Stimulated activated CD8-positive, alpha-beta memory T cell treated with anti-CD3 and anti-CD28 coated beads, Interleukin-4, amount 100 ng/mL, for 1 hour (primary cell): ENCODE measurements around the gene GPX4.

ENCODE experiments used
- DNase-seq, 2 donors: peaks; one replicate each; pipeline ENCODE4 v3.0.0-alpha.2; 2020; ENCODE audit warnings: low read depth in 2 of 2, low spot score in 1 of 2

GPX4 gene

DNA sequence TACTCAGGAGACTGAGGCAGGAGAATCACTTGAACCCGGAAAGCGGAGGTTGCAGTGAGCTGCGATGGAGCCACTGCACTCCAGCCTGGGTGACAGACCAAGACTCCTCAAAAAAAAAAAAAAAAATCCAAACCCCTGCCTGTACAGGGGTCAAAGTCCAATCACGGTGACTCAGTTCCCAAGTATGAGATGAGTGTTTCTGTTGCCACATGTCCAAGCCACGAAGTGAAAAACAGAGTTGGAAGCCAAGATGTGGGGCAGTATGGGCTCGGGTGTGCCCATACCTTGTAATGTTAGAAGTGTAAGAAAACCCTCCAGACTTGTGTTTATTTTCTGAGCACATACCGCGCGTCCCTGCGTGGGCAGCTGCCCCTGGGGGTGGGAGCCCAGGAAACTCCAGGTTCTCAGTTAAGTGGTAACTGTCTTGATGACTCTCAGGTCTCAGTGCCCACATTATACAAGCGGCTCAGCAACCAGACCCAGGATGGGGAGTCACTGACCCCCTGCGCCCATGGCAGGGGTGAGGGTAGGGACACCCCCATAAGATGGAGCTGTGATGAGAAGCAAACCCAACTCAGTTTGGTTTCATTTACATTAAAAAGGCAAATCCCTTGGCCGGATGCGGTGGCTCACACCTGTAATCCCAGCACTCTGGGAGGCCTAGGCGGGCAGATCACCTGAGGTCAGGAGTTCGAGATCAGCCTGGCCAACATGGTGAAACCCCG lies 1.2 kb upstream of the GPX4 start:
- no peak for DNase-seq

DNA sequence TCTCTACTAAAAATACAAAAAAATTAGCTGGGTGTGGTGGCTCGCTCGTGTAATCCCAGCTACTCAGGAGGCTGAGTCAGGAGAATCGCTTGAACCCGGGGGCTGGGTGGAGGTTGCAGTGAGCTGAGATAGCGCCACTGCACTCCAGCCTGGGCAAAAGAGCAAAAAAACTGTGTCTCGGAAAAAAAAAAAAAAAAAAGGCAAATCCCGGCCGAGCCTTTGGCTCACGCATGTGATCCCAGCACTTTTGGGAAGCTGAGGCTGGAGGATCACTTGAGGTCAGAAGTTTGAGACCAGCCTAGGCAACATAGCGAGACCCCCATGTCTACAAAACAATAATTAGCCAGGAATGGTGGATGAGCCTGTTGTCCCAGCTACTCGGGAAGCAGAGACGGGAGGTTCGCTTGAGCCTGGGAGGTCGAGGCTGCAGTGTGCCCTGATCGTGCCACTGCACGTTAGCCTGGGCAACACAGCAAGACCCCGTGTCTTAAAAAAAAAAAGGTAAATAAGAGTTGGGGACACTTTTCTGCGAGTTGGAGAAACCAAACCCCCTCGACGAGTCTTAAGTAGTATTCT lies 574 bp upstream of the GPX4 start:
- DNase-seq: no peak

DNA sequence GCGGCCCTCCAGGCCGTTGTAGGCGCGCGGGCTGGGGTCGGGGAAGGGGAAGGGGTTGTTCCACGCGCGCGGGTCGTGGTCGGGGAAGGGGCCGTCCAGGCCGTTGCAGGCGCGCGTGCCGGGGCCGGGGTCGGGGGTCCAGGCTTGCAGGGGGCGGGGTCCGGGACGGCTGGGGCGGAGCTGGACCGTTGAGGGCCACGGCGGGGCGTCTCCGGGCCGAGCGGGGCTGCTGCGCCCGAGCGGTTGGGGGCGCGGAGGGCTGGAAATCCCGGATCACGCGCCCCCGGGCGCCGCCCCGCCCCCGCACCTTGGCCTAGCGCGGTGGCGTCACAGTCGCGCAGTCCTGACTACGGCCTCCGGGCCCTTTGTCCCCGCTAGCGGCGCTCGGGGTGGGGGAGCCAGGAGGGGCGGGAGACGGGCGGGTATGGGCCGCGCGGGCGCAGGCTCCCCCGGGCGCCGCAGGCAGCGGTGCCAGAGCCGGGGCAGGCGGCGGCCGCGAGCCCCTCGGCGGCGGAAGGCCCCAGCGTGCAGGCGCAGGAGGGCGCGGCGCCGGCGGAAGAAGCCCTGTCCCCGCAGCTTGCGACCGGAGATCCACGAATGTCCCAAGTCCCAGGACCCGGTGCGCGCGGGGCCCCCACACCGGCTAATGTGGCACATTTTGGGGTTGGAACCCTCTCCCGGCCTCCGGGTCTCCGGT lies 665 bp downstream of the GPX4 start:
- peak in 1 of 2 donors; percentile 47 for DNase-seq

- no peak for DNase-seq
Observed at GRCh38 chr19:1105008-1105872, 1.4 kb downstream of the GPX4 start.

GRCh38 chr19:1105873-1106840 lies 2.4 kb downstream of the GPX4 start:
- DNase-seq: no peak

- no peak for DNase-seq
Observed at GRCh38 chr19:1106841-1107660, 3.3 kb downstream of the GPX4 start.

GRCh38 chr19:1107661-1108261 lies 4.0 kb downstream of the GPX4 start:
- no peak for DNase-seq

GRCh38 chr19:1108291-1109031 lies 4.7 kb downstream of the GPX4 start:
- no peak for DNase-seq

DNA sequence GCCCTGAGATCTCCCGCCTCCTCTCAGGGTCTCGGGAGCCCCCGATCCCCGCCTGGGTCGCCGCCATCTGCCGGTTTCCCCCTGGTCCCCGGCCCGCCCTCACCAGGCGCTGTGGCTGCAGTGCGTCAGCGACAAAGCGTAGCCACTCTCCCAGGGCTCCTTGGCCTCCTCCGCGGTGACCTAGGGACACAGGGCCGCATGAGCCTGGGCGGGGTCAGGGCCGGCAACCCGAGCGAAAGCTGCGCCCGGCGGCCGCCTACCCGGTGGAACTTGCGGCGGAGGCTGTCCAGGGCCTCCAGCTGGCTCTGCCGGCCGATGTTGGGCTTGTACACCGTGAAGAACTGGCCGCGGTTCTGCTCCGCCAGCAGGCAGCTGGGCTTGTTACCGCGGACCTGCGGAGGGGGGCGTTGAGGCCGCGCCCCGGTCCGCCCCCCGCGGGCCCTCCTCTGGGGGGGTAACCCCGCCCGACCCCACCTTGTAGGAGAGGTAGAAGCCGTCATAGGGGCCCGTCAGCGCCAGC lies 5.3 kb downstream of the GPX4 start:
- DNase-seq: no peak

DNA sequence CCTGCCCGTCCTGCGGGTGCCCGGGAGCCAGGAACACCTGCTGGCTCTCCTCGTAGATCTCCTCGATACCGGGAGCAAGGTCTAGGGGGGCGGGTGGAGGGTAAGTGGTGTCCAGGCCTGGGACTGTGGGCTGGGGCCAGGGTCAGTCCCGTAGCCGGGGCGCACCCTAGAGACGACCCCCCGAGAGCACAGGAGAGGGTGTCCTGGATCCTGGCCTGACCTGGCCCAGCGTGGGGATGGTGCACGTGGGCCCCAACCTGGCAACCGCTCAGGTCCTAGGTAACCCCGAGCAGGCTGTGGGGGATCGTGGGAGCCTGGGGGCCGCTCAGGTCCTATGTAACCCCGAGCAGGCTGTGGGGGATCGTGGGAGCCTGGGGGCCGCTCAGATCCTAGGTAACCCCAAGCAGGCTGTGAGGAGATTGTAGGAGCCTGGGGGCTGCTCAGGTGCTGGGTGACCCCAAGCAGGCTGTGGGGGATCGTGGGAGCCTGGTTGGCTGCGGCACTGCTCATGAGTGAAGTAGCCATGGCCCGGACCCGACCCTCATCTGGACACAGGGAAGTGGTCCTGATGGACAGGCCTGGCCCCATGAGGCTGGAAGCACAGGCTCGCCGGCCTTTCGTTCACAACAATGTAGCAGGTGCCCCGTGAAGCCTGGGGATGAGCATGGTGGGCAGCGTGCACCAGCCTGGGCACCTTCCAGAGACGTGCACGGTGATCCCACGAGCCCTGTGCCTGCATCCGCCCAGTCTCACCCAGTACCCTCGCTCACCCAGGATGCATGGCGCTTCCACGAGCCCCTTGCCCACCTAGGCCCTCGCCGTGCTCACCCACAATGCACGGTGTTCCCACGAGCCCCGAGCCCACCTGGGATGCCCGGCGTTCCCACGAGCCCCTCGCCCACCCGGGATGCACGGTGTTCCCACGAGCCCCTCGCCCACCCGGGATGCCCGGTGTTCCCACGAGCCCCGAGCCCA lies 6.2 kb downstream of the GPX4 start:
- DNase-seq: no peak

DNA sequence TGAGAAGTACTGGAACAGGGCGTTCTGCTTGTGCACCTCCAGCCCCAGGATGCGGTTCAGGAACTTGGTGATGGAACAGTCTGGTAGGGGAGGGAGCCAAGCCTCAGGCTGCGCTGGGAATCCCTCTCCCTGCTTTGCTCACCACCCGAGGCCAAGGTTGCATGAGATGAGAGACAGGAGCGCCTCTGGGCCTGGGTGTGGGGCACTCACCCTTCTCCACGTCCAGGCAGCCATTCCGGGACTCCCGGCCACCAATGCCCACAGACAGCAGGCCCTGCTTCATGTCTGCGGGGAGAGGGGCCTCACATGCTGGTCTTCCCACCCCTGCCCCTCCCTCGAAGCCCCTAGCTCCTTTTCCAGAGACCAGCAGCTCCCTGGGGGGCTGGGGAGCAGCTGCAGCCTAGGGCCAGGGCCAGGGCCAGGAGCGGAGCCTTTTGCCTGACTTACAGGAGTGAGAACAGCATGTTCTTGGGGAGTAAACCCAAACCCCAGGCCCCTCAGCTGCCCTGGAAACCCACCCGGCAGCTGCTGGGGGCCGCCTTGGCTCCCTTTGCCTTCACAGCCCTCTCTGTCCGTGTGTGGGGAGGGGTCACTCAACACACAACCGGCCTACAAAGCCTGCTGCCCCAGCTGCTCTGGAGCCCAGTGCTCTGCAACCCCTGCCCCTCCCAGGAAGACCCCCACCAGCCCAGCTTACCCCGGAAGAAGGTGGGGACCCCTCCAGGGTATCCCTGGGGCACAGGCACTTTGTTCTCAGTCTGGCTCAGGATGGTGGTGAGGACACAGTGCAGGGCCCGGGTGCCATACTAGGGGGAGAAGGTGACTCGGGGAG lies 7.2 kb downstream of the GPX4 start:
- no peak for DNase-seq

GRCh38 chr19:1111641-1112267 lies 8.0 kb downstream of the GPX4 start:
- DNase-seq: no peak

DNA sequence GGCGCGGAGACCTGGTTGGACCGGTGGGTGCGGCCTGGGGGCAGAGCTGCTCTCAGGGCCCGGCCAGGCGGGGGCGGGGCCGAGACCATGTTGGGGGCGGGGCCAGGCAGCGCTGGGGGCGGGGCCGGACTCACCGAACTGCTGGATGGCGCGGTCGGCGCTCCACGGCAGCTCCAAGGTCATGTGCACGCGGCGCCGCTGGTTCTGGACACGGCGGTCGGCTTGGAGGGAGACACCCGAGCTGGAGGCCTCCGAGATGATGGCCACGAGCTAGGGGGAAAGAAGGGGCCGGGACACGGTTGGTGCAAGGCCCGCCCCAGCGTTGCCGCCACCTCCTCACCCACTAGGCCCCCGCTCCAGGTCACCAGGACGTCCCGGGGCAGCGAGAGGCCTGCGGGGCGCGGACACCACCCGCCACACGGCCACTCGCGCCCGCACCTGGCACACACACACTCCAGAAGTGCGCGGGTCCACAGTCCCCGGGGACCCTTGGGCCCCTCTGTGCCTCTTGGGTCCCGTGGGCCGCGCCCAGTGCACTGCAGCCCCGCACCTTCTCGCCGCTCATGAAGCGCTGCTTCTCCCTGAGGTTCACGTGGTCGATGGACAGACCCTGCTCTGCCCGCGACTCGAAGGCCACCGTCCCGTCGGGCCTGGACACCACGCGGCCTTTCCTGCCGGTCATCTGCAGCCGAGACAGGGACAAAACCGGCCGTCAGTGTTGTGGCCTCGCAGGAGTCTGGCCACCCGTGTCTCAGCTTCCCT lies 8.7 kb downstream of the GPX4 start:
- DNase-seq: no peak

DNA sequence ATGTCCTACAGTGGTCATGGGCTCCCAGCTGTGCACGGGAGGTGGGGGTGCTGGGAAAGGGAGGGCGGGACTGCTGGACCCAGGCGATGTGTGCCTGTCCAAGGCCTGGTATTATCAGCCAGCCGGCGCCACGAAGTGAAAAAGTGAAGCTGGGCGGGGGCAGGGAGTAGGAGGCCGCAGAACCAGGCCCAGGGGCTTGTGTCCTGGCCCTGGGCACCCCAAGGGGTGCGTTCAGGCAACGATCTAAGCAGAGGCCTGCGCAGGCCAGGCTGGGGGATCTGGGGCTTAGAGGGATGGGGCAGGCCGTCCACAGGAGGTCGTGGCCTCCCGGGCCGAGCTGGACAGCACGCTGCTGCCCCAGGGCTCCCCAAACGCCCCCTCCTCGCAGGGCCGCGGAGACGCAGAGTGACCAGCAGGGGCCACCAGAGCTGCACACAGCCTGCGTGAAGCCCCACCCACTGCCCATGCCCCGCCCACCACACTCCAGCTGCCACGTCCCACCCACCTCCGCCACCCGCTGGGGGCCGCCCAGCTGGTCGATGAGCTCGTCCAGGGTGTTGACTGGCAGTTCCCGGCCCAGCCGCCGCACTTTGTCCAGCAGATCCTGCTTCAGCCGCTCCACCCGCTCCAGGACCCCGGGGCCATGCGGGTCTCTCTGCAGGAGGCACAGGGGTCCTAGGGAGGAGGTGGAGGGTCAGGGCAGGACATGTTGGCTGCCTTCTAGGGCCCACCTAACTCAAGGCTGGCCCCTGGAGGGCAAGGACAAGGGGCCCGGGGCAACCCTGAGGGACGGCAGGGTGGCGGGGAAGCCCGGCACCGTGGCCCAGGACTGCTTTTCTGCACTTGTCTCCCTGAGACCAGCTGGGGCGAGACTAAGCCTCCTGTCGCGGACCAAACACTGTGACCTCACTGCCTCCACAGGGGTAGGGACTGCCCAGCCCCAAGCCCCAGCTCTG lies 9.5 kb downstream of the GPX4 start:
- peak; percentile 69 to 72 for DNase-seq
